ENCODE data around the gene CLDN6. TPM values are rescaled to one million over a fixed set of nuclear protein-coding genes. Genes with fewer than 3 reads are reported as not detected.
A peak's percentile ranks its signal among the peaks of the same experiment; 100 is the strongest.

The CLDN6 gene
- total RNA-seq, 1 donor from 2014 or later: 257 TPM

DNA sequence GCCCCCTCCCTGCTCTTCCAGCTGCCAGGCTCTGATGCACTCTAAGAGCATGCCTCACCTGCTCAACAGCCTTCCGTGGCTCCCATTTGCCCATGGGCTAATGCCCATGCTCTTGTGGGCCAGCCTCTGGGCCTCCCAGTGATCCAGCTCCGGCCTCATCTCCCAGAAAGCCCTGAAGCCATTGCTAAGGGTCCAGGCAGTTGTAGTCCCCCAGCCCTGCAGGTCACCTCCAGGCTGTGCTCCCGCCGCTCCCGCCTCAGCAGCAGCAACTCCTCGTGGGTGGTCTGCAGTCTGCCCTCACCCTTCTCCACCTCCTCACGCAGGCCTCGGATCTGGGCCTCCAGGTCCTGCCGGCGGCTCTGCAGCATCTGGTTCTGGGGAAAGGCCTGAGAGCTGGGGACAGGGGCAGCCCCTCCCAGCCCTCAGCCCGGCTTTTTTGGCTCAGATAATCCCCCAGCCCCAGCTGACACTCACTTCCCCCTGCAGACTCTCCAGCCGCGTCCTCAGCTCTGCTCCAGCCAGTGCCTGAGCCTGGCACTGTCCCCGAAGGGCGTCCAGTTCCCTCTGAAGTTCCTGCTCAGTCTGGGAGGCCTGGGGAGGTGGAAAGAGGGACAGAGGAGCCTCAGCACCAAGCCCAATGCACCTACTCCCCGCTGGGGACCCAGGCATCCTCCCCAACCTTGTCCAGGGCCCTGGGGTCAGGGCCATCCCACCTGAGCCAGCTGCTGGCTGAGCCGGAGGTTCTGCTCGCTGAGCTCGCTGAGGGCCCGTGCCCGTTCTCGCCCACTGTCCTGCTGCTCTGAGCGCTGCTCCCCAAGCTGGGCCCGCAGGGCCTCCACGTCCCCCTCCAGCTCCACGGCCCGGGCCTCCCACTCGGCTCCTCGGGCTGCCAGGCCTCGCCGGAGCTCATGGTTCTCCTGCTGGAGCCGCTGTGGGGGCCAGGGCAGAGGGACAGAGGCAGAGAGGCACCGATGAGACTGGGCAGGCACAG lies 12.5 kb upstream of the CLDN6 start:
- Mint-ChIP-seq H3K9me3 (no peaks in the 10 kb centered on the region), H3K4me3 (no peak overlapping the region), H3K36me3 (peaks cover 9% of the 10 kb centered on the region), H3K4me1 (peaks cover 5% of the 10 kb centered on the region), H3K27me3 (ENCODE audit: low read depth) (peaks cover 37% of the 10 kb centered on the region), H3K27ac (no peak overlapping the region)
- DNase-seq (ENCODE audit: low spot score in 2 of 2, unreplicated experiment in 2 of 2): no peak
- TF ChIP-seq, protein P1, sequence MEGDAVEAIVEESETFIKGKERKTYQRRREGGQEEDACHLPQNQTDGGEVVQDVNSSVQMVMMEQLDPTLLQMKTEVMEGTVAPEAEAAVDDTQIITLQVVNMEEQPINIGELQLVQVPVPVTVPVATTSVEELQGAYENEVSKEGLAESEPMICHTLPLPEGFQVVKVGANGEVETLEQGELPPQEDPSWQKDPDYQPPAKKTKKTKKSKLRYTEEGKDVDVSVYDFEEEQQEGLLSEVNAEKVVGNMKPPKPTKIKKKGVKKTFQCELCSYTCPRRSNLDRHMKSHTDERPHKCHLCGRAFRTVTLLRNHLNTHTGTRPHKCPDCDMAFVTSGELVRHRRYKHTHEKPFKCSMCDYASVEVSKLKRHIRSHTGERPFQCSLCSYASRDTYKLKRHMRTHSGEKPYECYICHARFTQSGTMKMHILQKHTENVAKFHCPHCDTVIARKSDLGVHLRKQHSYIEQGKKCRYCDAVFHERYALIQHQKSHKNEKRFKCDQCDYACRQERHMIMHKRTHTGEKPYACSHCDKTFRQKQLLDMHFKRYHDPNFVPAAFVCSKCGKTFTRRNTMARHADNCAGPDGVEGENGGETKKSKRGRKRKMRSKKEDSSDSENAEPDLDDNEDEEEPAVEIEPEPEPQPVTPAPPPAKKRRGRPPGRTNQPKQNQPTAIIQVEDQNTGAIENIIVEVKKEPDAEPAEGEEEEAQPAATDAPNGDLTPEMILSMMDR (IDR thresholded peaks at IDR 0.05; ENCODE audit: unreplicated experiment): no peak

DNA sequence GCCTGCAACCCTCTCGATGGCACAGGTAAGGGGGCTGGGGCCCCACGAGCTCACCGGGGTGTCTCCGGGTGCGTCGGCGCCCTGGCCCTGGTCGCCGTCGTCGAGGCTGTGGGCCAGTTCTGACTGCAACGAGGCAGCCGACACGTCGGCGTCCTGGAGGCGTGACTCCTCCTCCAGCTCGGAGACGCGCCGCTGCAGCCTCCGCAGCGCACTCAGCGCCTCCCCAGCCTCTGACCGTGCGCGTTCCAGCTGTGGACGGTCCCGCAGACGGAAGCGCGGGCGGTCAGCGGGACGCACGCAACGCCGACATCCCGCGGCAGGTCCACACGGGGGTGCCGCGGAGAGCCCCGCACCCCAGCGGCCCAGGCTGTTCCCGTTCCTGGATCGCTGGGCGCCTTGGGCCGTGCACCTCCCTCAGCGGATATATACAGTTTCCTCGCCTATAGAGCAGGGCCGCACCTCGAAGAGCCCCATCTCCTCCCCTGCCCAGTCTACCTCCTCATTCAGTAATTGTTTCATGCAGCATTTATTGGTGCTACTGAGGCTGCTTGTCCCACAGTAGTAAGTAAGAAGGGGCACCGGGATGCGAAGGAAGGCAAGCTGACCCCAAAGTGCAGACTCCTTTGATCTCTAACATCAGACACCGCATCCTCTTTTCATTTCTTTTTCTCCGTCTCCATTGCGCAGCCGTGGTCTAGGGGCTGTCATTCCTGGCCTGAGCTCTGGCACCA lies 11.7 kb upstream of the CLDN6 start:
- H3K36me3 Mint-ChIP-seq: peaks cover 9% of the 10 kb centered on the region
- DNase-seq (ENCODE audit: low spot score in 2 of 2, unreplicated experiment in 2 of 2): no peak
- TF ChIP-seq, protein P1 (IDR thresholded peaks at IDR 0.05; ENCODE audit: unreplicated experiment): no peak
- H3K27me3 Mint-ChIP-seq (ENCODE audit: low read depth): peaks cover 29% of the 10 kb centered on the region
- peaks cover 5% of the 10 kb centered on the region for H3K4me1 Mint-ChIP-seq
- no peak overlapping the region for H3K4me3 Mint-ChIP-seq
- no peak overlapping the region for H3K27ac Mint-ChIP-seq
- H3K9me3 Mint-ChIP-seq: no peaks in the 10 kb centered on the region

DNA sequence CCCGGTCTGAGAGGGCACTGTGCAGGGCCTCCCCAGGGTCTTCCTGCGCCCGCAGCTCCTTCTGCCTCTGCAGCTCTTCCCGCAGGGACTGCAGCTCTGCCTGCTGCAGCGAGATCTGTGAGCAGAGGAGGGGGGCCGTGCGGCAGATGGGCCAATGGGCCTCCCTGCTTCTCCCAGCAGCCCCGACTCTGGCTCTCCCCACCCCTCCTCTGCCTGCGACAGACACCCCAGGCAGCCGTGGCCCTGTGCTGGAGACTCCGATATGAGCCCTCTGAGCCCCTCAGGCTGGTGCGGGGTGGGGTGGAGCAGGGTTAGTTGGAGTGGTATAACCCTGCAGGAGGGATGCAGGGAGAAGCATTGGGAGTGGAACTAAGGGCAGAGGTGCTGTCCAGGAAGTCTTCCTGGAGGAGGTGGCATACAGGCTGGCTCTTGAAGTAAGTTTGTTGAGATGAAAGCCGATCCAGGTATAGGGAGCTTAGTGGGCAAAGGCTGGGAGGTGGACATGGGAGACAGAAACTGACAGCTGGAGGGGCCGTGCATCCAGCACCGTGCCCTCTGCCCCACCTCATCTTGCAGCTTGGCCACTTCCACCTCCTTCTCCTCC lies 10.8 kb upstream of the CLDN6 start:
- DNase-seq (ENCODE audit: low spot score in 2 of 2, unreplicated experiment in 2 of 2): no peak
- Mint-ChIP-seq H3K4me3 (no peak overlapping the region), H3K9me3 (no peaks in the 10 kb centered on the region), H3K27me3 (ENCODE audit: low read depth) (peaks cover 21% of the 10 kb centered on the region), H3K4me1 (peaks cover 8% of the 10 kb centered on the region), H3K27ac (no peak overlapping the region), H3K36me3 (peaks cover 11% of the 10 kb centered on the region)
- TF ChIP-seq, protein P1 (IDR thresholded peaks at IDR 0.05; ENCODE audit: unreplicated experiment): no peak

DNA sequence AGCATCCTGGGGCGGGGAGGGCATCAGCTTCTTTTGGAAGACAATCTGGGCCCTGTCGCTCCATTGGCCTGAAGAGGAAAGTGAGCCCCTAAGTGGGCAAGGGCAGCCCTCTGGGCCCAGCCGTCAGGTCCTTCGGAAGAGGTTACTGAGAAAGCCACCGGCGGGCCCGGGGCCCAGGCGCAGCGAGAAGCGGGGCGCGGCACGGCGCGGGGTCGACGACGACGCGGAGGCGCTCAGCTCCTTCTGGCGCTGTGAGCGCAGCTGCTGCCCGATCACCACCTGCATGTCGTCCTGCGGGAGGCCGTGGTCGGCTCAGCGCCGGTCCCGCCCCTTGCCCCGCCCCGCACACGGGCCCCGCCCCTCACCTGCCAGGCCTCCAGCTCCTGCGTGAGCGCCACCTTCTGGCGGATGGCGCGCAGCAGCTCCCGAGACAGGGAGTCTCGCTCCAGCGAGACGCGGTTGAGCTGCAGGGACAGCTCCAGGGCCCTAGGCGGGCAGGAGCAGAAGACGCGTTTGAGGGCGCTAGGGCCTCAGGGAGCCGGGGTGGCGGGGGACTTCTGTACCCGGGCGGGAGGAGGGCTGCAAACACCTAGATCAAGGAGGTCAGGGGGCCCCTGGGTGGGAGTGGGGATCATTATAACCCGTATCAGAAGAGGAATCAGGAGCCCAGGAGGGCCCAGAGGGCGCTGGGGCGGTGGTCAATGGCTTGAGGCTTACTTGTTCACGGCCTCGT lies 10.2 kb upstream of the CLDN6 start:
- no peak overlapping the region for H3K27ac Mint-ChIP-seq
- TF ChIP-seq, protein P1 (IDR thresholded peaks at IDR 0.05; ENCODE audit: unreplicated experiment): peak; percentile 82
- no peaks in the 10 kb centered on the region for H3K9me3 Mint-ChIP-seq
- H3K36me3 Mint-ChIP-seq: peaks cover 11% of the 10 kb centered on the region
- no peak overlapping the region for H3K4me3 Mint-ChIP-seq
- DNase-seq (ENCODE audit: low spot score in 2 of 2, unreplicated experiment in 2 of 2): peak; percentile 87 to 92
- peaks cover 13% of the 10 kb centered on the region for H3K4me1 Mint-ChIP-seq
- H3K27me3 Mint-ChIP-seq (ENCODE audit: low read depth): peaks cover 14% of the 10 kb centered on the region

DNA sequence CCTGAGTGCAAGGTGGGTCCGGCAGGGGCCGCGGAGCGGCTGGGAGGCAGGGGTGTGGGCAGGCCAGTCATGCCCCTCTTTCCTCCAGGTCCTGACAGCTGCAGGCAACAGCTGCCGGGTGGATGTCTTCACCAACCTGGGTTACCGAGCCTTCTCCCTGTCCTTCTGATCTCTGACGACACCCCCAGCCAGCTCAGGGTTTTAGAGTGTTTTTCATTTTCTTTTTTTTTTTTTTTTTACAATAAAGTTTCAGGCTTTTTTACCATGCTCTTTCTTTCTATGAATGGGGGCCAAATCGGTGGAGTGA lies 9.5 kb upstream of the CLDN6 start:
- H3K4me1 Mint-ChIP-seq: peaks cover 20% of the 10 kb centered on the region
- H3K36me3 Mint-ChIP-seq: peaks cover 11% of the 10 kb centered on the region
- no peak overlapping the region for H3K4me3 Mint-ChIP-seq
- TF ChIP-seq, protein P1 (IDR thresholded peaks at IDR 0.05; ENCODE audit: unreplicated experiment): no peak
- no peak overlapping the region for H3K27ac Mint-ChIP-seq
- DNase-seq (ENCODE audit: low spot score in 2 of 2, unreplicated experiment in 2 of 2): no peak
- H3K27me3 Mint-ChIP-seq (ENCODE audit: low read depth): peaks cover 8% of the 10 kb centered on the region
- H3K9me3 Mint-ChIP-seq: no peaks in the 10 kb centered on the region
